Activated naive CD4-positive, alpha-beta T cell treated with anti-CD3 and anti-CD28 coated beads for 36 hours (primary cell): ENCODE measurements around the gene RNF5. TPM values are rescaled to one million over a fixed set of nuclear protein-coding genes. Genes with fewer than 3 reads are reported as not detected.
A peak's percentile ranks its signal among the peaks of the same experiment; 100 is the strongest.

Experiments used
- CTCF ChIA-PET: fragments of 350-600 bp; sonication (Branson Sonifier 250); formaldehyde crosslinking; loops from one replicate; lab custom pipeline; 2021; ENCODE audit warnings: antibody characterized with exemption; lab: Charles Lee
- DNase-seq: peaks from one replicate; pipeline ENCODE4 v3.0.0-alpha.2; 2020
- H3K27ac Mint-ChIP-seq: one replicate; pipeline ENCODE4 v1.8.0; 2021; ENCODE audit warnings: mild to moderate bottlenecking, mixed read lengths
- H3K27me3 Mint-ChIP-seq: one replicate; pipeline ENCODE4 v1.8.0; 2021; ENCODE audit warnings: low read depth, mixed read lengths
- H3K36me3 Mint-ChIP-seq: one replicate; pipeline ENCODE4 v1.8.0; 2021; ENCODE audit warnings: low read depth, mixed read lengths
- H3K4me1 Mint-ChIP-seq: one replicate; pipeline ENCODE4 v1.8.0; 2021; ENCODE audit warnings: low read depth, mixed read lengths
- H3K4me3 Mint-ChIP-seq: one replicate; pipeline ENCODE4 v1.8.0; 2021; ENCODE audit warnings: mild to moderate bottlenecking, moderate library complexity, mixed read lengths
- H3K9me3 Mint-ChIP-seq: one replicate; pipeline ENCODE4 v1.8.0; 2021; ENCODE audit warnings: mixed read lengths
- intact Hi-C: fragments of 100-400 bp; cut with micrococcal nuclease; formaldehyde crosslinking; loops from one replicate; pipeline ENCODE4 v1.15.1; 2023
- total RNA-seq, 2 experiments: library from RNA; stranded (reverse); gene quantifications; one replicate each; pipeline ENCODE4 v1.2.3, GENCODE V29; 2021

Gene RNF5
- total RNA-seq, 2 experiments from 2014 or later, result 39.5 to 39.9 TPM

DNA sequence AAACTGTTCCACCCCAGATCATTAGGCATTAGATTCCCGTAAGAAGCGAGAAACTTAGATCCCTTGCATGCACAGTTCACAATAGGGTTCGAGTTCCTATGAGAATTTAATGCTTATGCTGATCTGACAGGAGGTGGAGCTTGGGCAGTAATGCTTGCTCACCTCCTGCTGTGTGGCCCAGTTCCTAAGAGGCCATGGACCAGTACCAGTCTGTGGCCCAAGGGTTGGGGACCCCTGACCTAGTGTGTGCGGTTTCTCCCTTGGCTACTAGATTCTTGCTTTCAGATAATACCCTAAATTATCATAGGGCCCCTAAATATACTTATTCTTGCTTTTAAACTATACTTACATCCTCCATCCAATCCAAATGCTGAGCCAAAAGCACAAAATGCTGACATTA is 16.2 kb downstream of the RNF5 start:
- peaks cover 36% of the 10 kb centered on the region for H3K4me1 Mint-ChIP-seq
- no peaks in the 10 kb centered on the region for H3K9me3 Mint-ChIP-seq
- intact Hi-C loops, result loop anchor here (5.0 to 10.0 kb wide), 4 partner anchors 457 to 1010 kb away; partner anchors contain the start of genes ATP6V1G2, CLIC1, DDX39B and HSD17B8
- H3K27me3 Mint-ChIP-seq, result no peaks in the 10 kb centered on the region
- peak overlapping the region; percentile 97 for H3K4me3 Mint-ChIP-seq
- H3K27ac Mint-ChIP-seq, result peak overlapping the region; percentile 95
- peaks cover 10% of the 10 kb centered on the region for H3K36me3 Mint-ChIP-seq
- CTCF ChIA-PET, result interaction anchor here (1.9 to 2.0 kb wide), 2 partner anchors 17 to 77 kb away, joined by 3 to 11 read pairs; partner anchors contain the start of genes AGPAT1 and RNF5
- no peak for DNase-seq

DNA sequence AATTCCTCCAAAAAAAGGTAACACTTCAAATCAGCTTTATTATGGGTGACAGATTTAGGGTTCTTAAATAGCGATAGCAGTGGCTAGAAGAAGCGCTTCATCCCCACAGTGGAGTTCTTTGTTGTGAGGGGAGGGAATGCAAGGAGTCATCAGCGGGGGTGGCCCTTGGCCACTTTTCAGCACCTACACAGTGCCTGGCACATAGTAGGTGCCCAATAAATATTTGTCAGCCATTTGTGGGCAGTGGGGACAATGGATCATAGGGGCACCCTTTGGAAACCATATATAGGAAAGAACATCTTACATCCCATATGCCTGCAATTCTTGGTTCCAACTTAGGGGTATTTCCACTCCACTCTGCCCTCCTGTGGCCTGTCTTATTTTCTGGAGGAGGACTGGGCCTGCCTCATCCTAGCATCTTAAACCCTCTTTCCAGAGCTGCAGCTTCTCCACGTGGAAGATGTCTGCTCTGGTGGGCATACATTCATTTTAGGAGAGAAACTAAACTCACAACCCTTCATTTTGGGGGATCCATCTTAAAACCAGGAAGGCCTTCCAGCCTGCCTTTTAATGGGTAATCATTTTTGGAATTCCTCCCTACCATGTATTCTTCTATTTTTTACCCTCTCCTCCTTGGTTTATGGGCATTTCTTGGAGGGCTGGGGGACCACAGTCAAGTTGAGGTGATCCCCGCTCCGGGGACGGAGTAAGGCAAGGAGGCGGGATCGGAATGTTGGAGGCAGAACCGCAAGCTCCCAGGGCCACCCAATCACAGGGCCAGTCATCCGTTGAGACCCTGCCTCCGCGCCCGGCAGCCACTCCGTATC is 16.8 kb downstream of the RNF5 start:
- Mint-ChIP-seq H3K9me3 (no peaks in the 10 kb centered on the region), H3K27me3 (no peaks in the 10 kb centered on the region), H3K4me1 (peaks cover 36% of the 10 kb centered on the region), H3K4me3 (peak overlapping the region; percentile 97), H3K36me3 (peaks cover 10% of the 10 kb centered on the region), H3K27ac (peak overlapping the region; percentile 95)
- peak; percentile 66 for DNase-seq
- intact Hi-C loops, result loop anchor here (1.0 to 10.0 kb wide), 10 partner anchors 17 to 1010 kb away; partner anchors contain the start of genes ATF6B, ATP6V1G2, CLIC1 and DDX39B
- CTCF ChIA-PET, result interaction anchor here (0.6 to 2.0 kb wide), 11 partner anchors 10 to 80 kb away, joined by 3 to 11 read pairs (median 5); partner anchors contain the start of genes AGPAT1 and RNF5

DNA sequence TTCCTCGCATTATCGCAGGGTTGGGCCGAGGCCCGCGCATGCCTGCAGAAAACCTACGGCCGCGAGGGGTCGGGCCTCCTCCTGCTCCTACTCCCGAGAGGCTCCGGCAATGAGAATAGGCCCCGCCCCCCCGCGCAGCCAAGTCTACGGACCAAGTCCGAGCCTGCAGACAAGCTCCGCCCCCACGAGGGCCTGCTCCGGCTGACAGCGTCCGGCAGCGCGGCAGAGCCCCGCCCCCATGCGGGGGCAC is 17.4 kb downstream of the RNF5 start:
- peaks cover 10% of the 10 kb centered on the region for H3K36me3 Mint-ChIP-seq
- DNase-seq, result peak; percentile 100
- CTCF ChIA-PET, result interaction anchor here (0.6 to 2.0 kb wide), 12 partner anchors 10 to 81 kb away, joined by 3 to 11 read pairs (median 4); partner anchors contain the start of genes AGPAT1 and RNF5
- H3K27ac Mint-ChIP-seq, result peak overlapping the region; percentile 95
- H3K4me1 Mint-ChIP-seq, result peaks cover 36% of the 10 kb centered on the region
- H3K27me3 Mint-ChIP-seq, result no peaks in the 10 kb centered on the region
- peak overlapping the region; percentile 97 for H3K4me3 Mint-ChIP-seq
- H3K9me3 Mint-ChIP-seq, result no peaks in the 10 kb centered on the region
- intact Hi-C loops, result loop anchor here (1.0 to 10.0 kb wide), 9 partner anchors 17 to 1009 kb away; partner anchors contain the start of genes ATF6B, ATP6V1G2, DDX39B and HSD17B8

DNA sequence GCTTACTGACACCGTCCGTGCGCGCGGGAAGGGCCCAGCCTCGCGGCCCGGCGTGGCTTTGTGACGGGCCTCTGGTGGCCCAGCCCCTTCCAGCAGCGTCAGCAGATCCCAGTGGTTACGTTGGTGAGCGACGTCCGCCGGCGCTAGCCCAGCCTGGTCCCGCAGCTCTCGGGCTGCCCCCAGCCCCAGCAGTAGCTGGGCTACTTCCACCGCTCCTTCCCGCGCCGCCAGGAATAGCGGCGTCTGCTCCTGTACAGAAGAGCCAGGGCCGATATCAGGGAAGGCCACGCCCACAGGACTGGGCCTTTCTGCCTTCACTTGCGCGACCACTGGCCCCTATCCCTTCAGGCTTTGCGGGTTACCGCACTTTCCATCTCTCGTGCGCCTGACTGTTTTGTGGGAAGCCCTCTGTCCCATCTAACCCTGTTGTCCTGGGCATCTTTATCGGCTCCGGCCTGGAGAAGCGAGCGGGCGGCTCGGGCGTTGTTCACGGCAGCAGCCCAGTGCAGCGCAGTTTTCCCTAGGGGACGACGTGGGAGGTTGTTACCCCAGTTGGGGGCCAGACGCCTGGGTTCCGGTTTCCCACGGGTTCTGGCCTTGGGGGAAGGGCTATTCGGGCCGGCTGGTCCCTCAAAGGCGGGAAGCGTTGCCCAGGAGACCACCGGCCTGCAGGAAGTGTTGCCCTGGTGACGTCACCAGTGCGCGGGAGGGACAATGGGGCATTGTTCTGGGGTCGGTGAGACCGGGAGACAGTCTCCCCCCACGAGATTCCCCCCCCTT is 17.9 kb downstream of the RNF5 start:
- Mint-ChIP-seq H3K9me3 (no peaks in the 10 kb centered on the region), H3K27ac (peak overlapping the region; percentile 98), H3K4me1 (peaks cover 35% of the 10 kb centered on the region), H3K4me3 (peak overlapping the region; percentile 97), H3K36me3 (peaks cover 8% of the 10 kb centered on the region), H3K27me3 (no peaks in the 10 kb centered on the region)
- peak; percentile 73 for DNase-seq
- intact Hi-C loops, result loop anchor here (1.0 to 10.0 kb wide), 9 partner anchors 18 to 1009 kb away; partner anchors contain the start of genes ATF6B, ATP6V1G2, DDX39B and HSD17B8
- CTCF ChIA-PET, result interaction anchor here (0.6 to 2.0 kb wide), 11 partner anchors 9 to 81 kb away, joined by 3 to 11 read pairs (median 5); partner anchors contain the start of genes AGPAT1 and RNF5

DNA sequence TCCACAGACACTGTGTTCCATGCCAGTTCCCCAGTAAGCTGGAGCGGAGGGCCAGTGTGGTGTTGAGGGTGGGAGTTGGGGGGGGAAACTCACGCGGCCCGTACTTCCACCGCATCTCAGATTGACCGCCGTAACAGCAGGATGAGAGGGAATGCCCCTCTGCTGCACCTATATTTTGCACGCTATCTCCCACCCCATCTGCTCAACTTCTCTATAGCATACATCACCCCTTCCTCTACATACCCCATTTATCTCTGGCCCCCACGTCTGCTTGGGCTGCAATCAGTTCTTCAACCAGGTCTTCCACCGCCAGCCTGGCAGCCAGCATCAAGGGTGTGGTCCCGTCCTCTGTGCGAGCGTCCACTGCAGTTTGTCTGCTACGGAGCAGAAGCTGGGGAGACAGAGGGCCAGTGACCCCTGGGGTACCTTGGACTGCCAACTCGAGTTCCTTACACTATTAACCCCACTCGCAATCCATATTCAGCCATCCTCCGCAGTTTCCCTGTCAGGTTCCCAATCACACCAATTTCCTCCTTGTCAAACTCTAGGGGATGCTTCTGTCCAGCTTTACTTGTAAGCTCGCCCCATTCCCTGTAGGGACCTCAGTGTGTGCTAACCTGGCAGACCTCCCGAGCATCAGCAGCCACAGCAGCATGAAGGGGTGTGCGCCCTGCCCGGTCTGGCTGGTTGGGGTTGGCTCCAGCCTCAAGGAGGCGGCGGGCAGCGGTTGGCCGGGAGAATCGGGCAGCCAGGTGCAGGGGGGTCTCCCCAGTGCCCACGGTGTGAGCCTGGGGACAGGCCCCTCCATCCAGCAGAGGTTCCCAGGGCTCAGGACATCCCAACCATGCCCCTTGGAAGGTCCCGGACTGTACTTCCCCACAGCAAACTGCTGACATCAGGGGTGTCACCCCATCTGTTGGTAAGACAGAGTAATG is 18.7 kb downstream of the RNF5 start:
- H3K9me3 Mint-ChIP-seq, result no peaks in the 10 kb centered on the region
- intact Hi-C loops, result loop anchor here (5.0 to 10.0 kb wide), 4 partner anchors 652 to 1008 kb away; partner anchors contain the start of genes ATP6V1G2, DDX39B, HSD17B8 and MICB
- H3K27me3 Mint-ChIP-seq, result no peaks in the 10 kb centered on the region
- H3K4me1 Mint-ChIP-seq, result peaks cover 32% of the 10 kb centered on the region
- peaks cover 1% of the 10 kb centered on the region for H3K36me3 Mint-ChIP-seq
- H3K4me3 Mint-ChIP-seq, result peak overlapping the region; percentile 97
- no peak for DNase-seq
- CTCF ChIA-PET, result interaction anchor here (0.7 kb wide), 1 partner anchor 177 kb away, joined by 3 read pairs; no protein-coding TSS in a partner anchor
- peak overlapping the region; percentile 98 for H3K27ac Mint-ChIP-seq

DNA sequence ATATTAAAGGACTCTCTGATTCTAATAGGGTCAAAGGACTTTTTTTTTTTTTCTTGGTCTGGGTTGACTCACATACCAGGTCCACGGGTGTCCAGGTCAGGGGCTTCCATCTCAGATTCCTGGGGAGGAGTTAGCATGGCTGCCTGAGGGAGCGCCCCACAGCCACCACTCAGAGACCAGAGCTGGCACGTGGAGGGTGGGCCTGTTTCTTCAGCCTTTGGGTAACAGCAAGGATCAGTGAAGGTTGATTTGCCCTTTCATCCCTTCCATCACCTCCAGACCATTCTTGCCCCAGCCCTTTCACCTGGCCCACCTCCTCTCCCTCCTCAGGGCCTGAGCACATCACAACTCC is 20.1 kb downstream of the RNF5 start:
- CTCF ChIA-PET, result interaction anchor here (0.6 kb wide), 1 partner anchor 58 kb away, joined by 3 read pairs; no protein-coding TSS in a partner anchor
- no peak overlapping the region for H3K27ac Mint-ChIP-seq
- H3K36me3 Mint-ChIP-seq, result peaks cover 1% of the 10 kb centered on the region
- intact Hi-C loops, result loop anchor here (5.0 to 10.0 kb wide), 4 partner anchors 654 to 1006 kb away; partner anchors contain the start of genes ATP6V1G2, DDX39B, HSD17B8 and MICB
- no peak for DNase-seq
- H3K4me3 Mint-ChIP-seq, result no peak overlapping the region
- H3K4me1 Mint-ChIP-seq, result peaks cover 28% of the 10 kb centered on the region
- no peaks in the 10 kb centered on the region for H3K27me3 Mint-ChIP-seq
- H3K9me3 Mint-ChIP-seq, result no peaks in the 10 kb centered on the region

DNA sequence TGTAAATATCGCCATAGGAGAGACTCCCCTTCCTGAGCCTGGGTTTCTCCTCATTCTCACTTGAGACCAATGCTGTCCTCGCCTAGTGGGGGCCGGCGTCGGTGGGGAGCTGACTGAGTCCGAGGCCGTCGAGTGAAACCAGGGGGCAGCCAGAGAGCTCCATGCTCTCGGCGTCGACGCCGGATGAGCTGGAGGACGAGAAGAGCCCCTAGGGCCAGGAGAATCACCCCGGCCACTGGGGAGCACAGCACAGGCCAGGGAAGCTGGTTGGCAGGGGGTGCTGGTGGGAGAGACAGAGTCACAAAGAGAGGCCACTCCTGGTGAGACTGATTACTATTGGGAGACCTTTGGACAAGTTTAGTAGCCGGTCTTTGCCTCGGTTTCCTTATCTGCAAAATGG is 20.7 kb downstream of the RNF5 start:
- H3K36me3 Mint-ChIP-seq, result peaks cover 1% of the 10 kb centered on the region
- peaks cover 23% of the 10 kb centered on the region for H3K4me1 Mint-ChIP-seq
- H3K27me3 Mint-ChIP-seq, result no peaks in the 10 kb centered on the region
- H3K27ac Mint-ChIP-seq, result no peak overlapping the region
- H3K9me3 Mint-ChIP-seq, result no peaks in the 10 kb centered on the region
- no peak for DNase-seq
- H3K4me3 Mint-ChIP-seq, result no peak overlapping the region
- intact Hi-C loops, result loop anchor here (5.0 to 10.0 kb wide), 4 partner anchors 653 to 1006 kb away; partner anchors contain the start of genes ATP6V1G2, DDX39B, HSD17B8 and MICB
- CTCF ChIA-PET, result no interaction called here

DNA sequence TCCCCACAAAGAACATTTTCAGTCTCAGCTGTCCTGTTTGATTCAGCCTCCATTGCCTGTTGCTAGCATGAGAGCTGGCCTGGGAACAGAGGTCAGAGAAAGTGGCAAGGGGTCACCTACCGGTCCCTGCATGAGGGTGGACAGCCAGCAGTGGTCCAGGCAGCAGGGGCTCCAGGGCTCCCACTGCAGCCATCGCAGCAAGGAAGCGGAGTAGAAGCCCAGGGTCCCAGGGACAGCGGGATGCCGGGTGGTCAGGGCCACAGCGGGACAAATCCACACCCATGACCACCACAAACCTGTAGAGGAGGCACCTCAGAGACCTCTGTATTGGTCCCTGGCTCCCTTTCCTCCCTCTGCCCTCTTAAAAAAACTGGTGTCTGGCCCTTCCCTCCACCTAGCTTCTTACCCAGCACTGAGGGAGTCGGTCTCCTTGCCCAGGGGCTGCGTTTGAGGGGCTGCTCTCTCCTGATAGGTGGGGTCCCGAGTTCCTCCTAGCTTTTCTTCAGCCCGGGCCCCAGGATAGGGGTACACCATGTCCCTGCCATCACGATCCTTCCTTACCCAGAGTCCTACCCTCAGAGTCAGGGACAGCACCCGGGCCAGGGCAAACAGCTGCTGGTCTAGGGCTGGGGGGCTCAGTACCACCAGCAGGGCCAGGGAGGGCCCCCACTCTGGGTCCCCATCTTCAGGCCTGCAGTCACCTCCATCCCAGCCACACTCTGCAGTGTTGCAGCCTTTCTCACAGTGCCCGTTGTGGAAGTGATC is 22.7 kb downstream of the RNF5 start:
- CTCF ChIA-PET, result no interaction called here
- H3K36me3 Mint-ChIP-seq, result peaks cover 1% of the 10 kb centered on the region
- no peak overlapping the region for H3K27ac Mint-ChIP-seq
- peaks cover 9% of the 10 kb centered on the region for H3K4me1 Mint-ChIP-seq
- H3K27me3 Mint-ChIP-seq, result no peaks in the 10 kb centered on the region
- no peaks in the 10 kb centered on the region for H3K9me3 Mint-ChIP-seq
- intact Hi-C loops, result no loop called here
- H3K4me3 Mint-ChIP-seq, result no peak overlapping the region
- DNase-seq, result no peak

DNA sequence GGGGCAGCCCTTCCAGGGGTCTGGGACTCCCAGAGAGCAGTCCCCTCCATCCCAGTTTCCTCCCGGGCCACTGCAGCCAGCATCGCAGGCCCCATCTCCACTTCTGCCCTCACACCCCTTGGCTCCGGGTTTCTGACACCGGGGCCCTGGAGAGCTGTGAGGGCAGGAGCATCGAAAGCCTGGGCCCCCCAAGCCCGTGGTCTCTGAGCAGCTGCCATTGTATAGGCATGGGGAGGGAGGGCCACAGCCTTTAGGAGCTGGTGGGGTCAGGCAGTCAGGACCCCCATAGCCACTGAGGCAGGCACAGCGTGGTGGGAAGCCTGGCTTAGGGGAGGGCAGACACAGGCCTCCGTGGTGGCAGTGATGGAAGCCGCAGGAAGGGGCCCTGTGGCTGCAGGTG is 24.0 kb downstream of the RNF5 start:
- H3K27ac Mint-ChIP-seq, result no peak overlapping the region
- intact Hi-C loops, result no loop called here
- H3K9me3 Mint-ChIP-seq, result no peaks in the 10 kb centered on the region
- no peaks in the 10 kb centered on the region for H3K4me1 Mint-ChIP-seq
- no peaks in the 10 kb centered on the region for H3K36me3 Mint-ChIP-seq
- CTCF ChIA-PET, result no interaction called here
- H3K27me3 Mint-ChIP-seq, result no peaks in the 10 kb centered on the region
- H3K4me3 Mint-ChIP-seq, result no peak overlapping the region
- no peak for DNase-seq

DNA sequence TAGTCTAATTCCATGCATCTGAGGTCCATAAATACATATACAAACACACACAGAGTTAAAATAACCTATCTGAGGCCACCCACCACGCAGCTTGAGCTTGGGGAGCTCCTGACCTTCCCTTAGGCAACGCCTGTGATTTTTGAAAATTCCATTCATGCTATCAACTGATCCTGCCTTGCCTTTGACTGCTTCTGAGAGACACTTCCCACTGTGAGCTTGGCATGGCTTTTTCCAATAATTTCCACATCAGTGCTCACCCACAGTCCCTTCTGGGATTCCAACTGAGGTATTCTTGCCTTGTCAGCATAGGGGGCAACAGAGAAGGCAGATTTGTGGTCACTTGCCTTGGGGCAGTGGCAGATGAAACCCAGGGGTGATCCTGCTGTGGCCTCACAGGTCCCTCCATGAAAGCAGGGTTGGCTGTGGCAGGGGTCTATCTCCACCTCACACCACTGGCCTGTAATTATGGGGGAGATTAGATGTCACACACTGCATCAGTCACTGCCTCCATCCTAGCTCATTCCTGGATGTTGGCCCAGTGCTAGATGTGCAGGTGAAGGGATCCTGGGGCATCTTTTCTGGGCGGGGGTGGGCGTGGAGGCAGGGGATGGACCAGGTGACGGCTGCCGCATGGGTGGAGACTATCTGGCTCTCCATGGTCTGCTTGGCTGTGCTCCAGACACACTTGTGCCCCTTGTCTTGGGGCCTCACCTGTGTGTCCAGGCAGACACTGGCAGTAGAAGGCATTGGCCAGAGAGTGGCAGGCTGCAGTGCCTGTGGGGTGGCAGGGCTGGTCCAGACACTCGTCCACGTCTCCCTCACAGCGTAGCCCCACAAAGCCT is 25.4 kb downstream of the RNF5 start:
- H3K27me3 Mint-ChIP-seq, result no peaks in the 10 kb centered on the region
- no peak overlapping the region for H3K4me3 Mint-ChIP-seq
- H3K36me3 Mint-ChIP-seq, result no peaks in the 10 kb centered on the region
- no peaks in the 10 kb centered on the region for H3K4me1 Mint-ChIP-seq
- no peak overlapping the region for H3K27ac Mint-ChIP-seq
- CTCF ChIA-PET, result no interaction called here
- no peak for DNase-seq
- intact Hi-C loops, result no loop called here
- H3K9me3 Mint-ChIP-seq, result no peaks in the 10 kb centered on the region
